D721Med (cell line): ENCODE data around the gene CLRN3.

Experiments
- DNase-seq: peaks from one replicate; pipeline ENCODE4 v3.0.0; 2011; ENCODE audit warnings: low spot score; ENCODE audit not compliant: insufficient read length
- FAIRE-seq: peaks from 2 replicates; lab custom pipeline; 2011; peaks lifted over from hg19 to GRCh38; lab: Jason Lieb, UNC
- CTCF ChIP-seq: IDR thresholded peaks from 2 replicates; pipeline ENCODE4 v1.5.1; 2012; ENCODE audit warnings: mild to moderate bottlenecking, control low read depth; ENCODE audit not compliant: insufficient read depth; ENCODE audit errors: missing control alignments

CLRN3 gene

GRCh38 chr10:127897177-127897576 is 4.4 kb upstream of the CLRN3 start:
- TF ChIP-seq CTCF = no peak
- DNase-seq (no peak), FAIRE-seq (no peak)

GRCh38 chr10:127896590-127896989 is 3.8 kb upstream of the CLRN3 start:
- DNase-seq (no peak), FAIRE-seq (no peak)
- TF ChIP-seq CTCF = no peak

- no peak for DNase-seq
- TF ChIP-seq CTCF = no peak
- no peak for FAIRE-seq
Measured at GRCh38 chr10:127894146-127894545, 1.4 kb upstream of the CLRN3 start.

- no peak for TF ChIP-seq CTCF
- no peak for FAIRE-seq
Measured at GRCh38 chr10:127890832-127891334, 1.9 kb downstream of the CLRN3 start.

GRCh38 chr10:127890216-127890615 is 2.5 kb downstream of the CLRN3 start:
- no peak for FAIRE-seq
- no peak for TF ChIP-seq CTCF
- DNase-seq = no peak

More at GRCh38 chr10:127890832-127891334, 1.9 kb downstream of the CLRN3 start:
- DNase-seq = no peak

- no peak for FAIRE-seq
- DNase-seq = no peak
Measured at GRCh38 chr10:127889605-127890195, 3.0 kb downstream of the CLRN3 start.

More at GRCh38 chr10:127889605-127890195, 3.0 kb downstream of the CLRN3 start:
- no peak for TF ChIP-seq CTCF
